ENCODE results near the gene ADISSP. TPM values are rescaled to one million over a fixed set of nuclear protein-coding genes. Genes with fewer than 3 reads are reported as not detected.

ADISSP gene
- total RNA-seq, 1 donor from 2014 or later: 24.9 TPM

DNA sequence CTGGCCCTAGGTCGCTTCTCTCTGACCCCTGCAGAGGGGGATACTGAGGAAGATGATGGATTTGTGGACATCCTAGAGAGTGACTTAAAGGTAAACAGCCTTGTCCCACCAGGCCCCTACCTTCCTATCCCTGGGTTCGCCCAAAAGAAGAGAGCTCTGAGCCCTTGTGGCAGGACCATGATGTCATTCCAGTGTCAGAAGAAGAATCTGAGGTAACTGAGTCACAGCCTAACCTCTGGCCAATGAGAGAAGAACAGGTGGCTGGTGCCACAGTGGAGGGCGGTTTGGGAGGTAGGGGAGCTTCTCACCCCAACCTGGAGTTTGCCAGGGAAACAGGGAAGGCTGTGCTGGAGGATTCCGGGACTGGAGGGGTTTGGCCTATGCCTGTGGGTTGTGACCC, 33.7 kb upstream of the ADISSP start:
- no peaks in the 10 kb centered on the region for H3K9me3 Mint-ChIP-seq
- peaks cover 20% of the 10 kb centered on the region for H3K36me3 Mint-ChIP-seq
- TF ChIP-seq, protein P1, sequence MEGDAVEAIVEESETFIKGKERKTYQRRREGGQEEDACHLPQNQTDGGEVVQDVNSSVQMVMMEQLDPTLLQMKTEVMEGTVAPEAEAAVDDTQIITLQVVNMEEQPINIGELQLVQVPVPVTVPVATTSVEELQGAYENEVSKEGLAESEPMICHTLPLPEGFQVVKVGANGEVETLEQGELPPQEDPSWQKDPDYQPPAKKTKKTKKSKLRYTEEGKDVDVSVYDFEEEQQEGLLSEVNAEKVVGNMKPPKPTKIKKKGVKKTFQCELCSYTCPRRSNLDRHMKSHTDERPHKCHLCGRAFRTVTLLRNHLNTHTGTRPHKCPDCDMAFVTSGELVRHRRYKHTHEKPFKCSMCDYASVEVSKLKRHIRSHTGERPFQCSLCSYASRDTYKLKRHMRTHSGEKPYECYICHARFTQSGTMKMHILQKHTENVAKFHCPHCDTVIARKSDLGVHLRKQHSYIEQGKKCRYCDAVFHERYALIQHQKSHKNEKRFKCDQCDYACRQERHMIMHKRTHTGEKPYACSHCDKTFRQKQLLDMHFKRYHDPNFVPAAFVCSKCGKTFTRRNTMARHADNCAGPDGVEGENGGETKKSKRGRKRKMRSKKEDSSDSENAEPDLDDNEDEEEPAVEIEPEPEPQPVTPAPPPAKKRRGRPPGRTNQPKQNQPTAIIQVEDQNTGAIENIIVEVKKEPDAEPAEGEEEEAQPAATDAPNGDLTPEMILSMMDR (IDR thresholded peaks at IDR 0.05; ENCODE audit: unreplicated experiment): no peak
- no peak overlapping the region for H3K4me3 Mint-ChIP-seq
- DNase-seq (ENCODE audit: low spot score in 2 of 2, unreplicated experiment in 2 of 2): no peak
- peaks cover 35% of the 10 kb centered on the region for H3K4me1 Mint-ChIP-seq
- no peaks in the 10 kb centered on the region for H3K27me3 Mint-ChIP-seq (ENCODE audit: low read depth)
- no peak overlapping the region for H3K27ac Mint-ChIP-seq

DNA sequence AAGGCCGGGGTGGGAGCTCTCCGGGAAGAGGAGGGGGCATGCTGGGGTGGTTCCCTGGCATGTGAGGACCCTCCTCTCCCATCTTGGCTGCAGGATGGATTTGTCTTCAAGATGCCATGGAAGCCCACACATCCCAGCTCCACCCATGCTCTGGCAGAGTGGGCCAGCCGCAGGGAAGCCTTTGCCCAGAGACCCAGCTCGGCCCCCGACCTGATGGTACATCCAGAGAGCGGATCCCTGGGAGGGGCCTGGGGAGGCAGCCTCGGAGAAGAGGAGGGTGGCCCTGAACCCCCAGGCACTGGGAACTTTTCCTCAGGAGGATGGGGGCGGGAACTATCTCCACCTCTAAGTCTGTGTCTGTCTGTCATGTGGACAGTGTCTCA, 33.3 kb upstream of the ADISSP start:
- no peaks in the 10 kb centered on the region for H3K9me3 Mint-ChIP-seq
- peaks cover 36% of the 10 kb centered on the region for H3K4me1 Mint-ChIP-seq
- no peak for DNase-seq (ENCODE audit: low spot score in 2 of 2, unreplicated experiment in 2 of 2)
- peaks cover 20% of the 10 kb centered on the region for H3K36me3 Mint-ChIP-seq
- H3K27ac Mint-ChIP-seq: no peak overlapping the region
- no peaks in the 10 kb centered on the region for H3K27me3 Mint-ChIP-seq (ENCODE audit: low read depth)
- H3K4me3 Mint-ChIP-seq: no peak overlapping the region
- TF ChIP-seq, protein P1 (IDR thresholded peaks at IDR 0.05; ENCODE audit: unreplicated experiment): no peak

DNA sequence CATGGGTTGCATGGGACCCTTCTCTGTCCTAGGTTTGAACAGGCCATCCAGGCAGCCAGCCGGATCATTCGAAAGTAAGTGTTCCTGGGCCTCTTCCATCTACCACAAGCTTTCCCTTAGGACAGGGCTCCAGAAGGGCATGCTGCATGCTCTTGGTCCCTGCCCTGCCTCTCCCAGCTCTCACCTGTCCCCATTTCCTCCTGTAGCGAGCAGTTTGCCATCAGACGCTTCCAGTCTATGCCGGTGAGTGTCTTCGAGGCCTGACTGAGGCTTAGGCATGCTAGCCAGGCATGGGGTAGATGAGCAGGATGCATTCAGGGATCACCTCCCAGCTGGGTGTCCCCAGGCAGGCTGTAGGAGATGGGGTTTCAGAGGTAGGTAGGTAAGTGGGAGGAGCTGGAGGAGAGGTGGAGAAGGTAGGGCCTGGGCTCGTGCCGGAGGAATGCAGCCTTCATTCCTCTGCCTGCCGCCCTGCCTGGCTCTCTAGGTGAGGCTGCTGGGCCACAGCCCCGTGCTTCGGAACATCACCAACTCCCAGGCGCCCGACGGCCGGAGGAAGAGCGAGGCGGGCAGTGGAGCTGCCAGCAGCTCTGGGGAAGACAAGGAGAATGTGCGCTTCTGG, 32.8 kb upstream of the ADISSP start:
- H3K4me1 Mint-ChIP-seq: peaks cover 41% of the 10 kb centered on the region
- TF ChIP-seq, protein P1 (IDR thresholded peaks at IDR 0.05; ENCODE audit: unreplicated experiment): no peak
- H3K4me3 Mint-ChIP-seq: no peak overlapping the region
- H3K36me3 Mint-ChIP-seq: peaks cover 20% of the 10 kb centered on the region
- H3K27ac Mint-ChIP-seq: peak overlapping the region; percentile 90
- H3K27me3 Mint-ChIP-seq (ENCODE audit: low read depth): no peaks in the 10 kb centered on the region
- no peak for DNase-seq (ENCODE audit: low spot score in 2 of 2, unreplicated experiment in 2 of 2)
- no peaks in the 10 kb centered on the region for H3K9me3 Mint-ChIP-seq

DNA sequence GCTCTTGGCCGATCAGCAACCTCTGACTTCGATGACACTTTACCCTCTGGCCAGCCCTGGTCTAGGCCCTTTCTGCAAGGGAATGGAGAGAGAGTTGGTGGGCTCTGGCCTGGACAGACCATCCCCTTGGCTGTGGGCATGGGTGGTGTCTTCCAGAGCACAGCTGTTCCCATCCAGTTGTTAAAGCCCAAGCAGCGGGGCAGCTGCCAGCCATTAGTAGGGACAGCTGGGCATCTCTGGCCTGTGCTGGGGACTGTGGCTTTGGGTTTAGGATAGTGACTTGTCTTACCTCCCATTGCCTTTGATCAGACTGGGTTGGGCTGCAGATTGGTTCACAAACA, 31.3 kb upstream of the ADISSP start:
- no peak overlapping the region for H3K27ac Mint-ChIP-seq
- TF ChIP-seq, protein P1 (IDR thresholded peaks at IDR 0.05; ENCODE audit: unreplicated experiment): no peak
- peaks cover 44% of the 10 kb centered on the region for H3K4me1 Mint-ChIP-seq
- H3K4me3 Mint-ChIP-seq: no peak overlapping the region
- no peaks in the 10 kb centered on the region for H3K27me3 Mint-ChIP-seq (ENCODE audit: low read depth)
- H3K9me3 Mint-ChIP-seq: no peaks in the 10 kb centered on the region
- H3K36me3 Mint-ChIP-seq: peaks cover 20% of the 10 kb centered on the region
- DNase-seq (ENCODE audit: low spot score in 2 of 2, unreplicated experiment in 2 of 2): no peak

DNA sequence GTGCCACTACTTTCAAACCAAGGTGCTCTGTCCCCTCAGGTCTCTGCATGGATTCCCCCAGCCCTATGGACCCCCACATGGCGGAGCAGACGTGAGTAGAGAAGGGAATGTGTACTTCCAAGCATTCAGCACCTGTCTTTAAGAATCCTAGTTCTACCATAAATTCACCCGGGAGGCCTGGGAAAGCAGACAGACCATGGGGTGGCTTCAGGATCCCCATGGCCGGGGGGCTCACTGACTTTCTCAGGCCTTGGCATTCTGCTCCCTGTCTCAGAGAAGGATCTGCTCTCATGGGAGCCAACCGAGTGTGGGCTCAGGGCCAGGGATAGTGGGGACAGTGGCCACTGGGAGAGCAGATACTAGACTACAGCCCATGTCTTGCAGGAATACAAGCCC, 30.8 kb upstream of the ADISSP start:
- Mint-ChIP-seq H3K36me3 (peaks cover 14% of the 10 kb centered on the region), H3K4me3 (no peak overlapping the region), H3K4me1 (peaks cover 44% of the 10 kb centered on the region), H3K27ac (peak overlapping the region; percentile 66), H3K27me3 (ENCODE audit: low read depth) (no peaks in the 10 kb centered on the region), H3K9me3 (no peaks in the 10 kb centered on the region)
- TF ChIP-seq, protein P1 (IDR thresholded peaks at IDR 0.05; ENCODE audit: unreplicated experiment): no peak
- no peak for DNase-seq (ENCODE audit: low spot score in 2 of 2, unreplicated experiment in 2 of 2)
